Activated CD4-positive, alpha-beta T cell treated with anti-CD3 and anti-CD28 coated beads for 36 hours (primary cell): ENCODE results near the gene SLC66A2. TPM values are rescaled to one million over a fixed set of nuclear protein-coding genes. Genes with fewer than 3 reads are reported as not detected.

Experiments used
- ATAC-seq: fragments of 200-7000 bp; cut with Tn5 transposase; one replicate; pipeline ENCODE4 v1.10.0; 2021; ENCODE audit warnings: mild to moderate bottlenecking, moderate library complexity
- CTCF ChIA-PET: fragments of 350-600 bp; sonication (Branson Sonifier 250); formaldehyde crosslinking; loops from one replicate; lab custom pipeline; 2021; ENCODE audit warnings: antibody characterized with exemption; lab: Charles Lee
- POLR2A ChIA-PET: fragments of 350-600 bp; sonication (Branson Sonifier 250); formaldehyde crosslinking; loops from one replicate; lab custom pipeline; 2021; ENCODE audit warnings: antibody characterized with exemption, inconsistent platforms; lab: Charles Lee
- DNase-seq: peaks from one replicate; pipeline ENCODE4 v3.0.0-alpha.2; 2020
- H3K27ac Mint-ChIP-seq: one replicate; pipeline ENCODE4 v1.8.0; 2021; ENCODE audit warnings: mixed read lengths
- H3K27me3 Mint-ChIP-seq: one replicate; pipeline ENCODE4 v1.8.0; 2021; ENCODE audit warnings: mixed read lengths
- H3K36me3 Mint-ChIP-seq: one replicate; pipeline ENCODE4 v1.8.0; 2021; ENCODE audit warnings: low read depth, mixed read lengths
- H3K4me1 Mint-ChIP-seq: one replicate; pipeline ENCODE4 v1.8.0; 2021; ENCODE audit warnings: mixed read lengths
- H3K4me3 Mint-ChIP-seq: one replicate; pipeline ENCODE4 v1.8.0; 2021; ENCODE audit warnings: mild to moderate bottlenecking, moderate library complexity, mixed read lengths
- H3K9me3 Mint-ChIP-seq: one replicate; pipeline ENCODE4 v1.8.0; 2021; ENCODE audit warnings: low read depth, mixed read lengths
- intact Hi-C, 2 experiments: fragments of 100-400 bp; cut with DNase I in 1 of 2; cut with micrococcal nuclease in 1 of 2; formaldehyde crosslinking; loops; one replicate each; pipeline versions ENCODE4 v1.14.2 to v1.15.1; 2022 to 2024; cut with DNase I, micrococcal nuclease
- total RNA-seq, 2 experiments: library from RNA; stranded (reverse); gene quantifications; one replicate each; pipeline ENCODE4 v1.2.3, GENCODE V29; 2021

SLC66A2 gene
- total RNA-seq, 2 experiments from 2014 or later = 23.4 to 28.5 TPM

DNA sequence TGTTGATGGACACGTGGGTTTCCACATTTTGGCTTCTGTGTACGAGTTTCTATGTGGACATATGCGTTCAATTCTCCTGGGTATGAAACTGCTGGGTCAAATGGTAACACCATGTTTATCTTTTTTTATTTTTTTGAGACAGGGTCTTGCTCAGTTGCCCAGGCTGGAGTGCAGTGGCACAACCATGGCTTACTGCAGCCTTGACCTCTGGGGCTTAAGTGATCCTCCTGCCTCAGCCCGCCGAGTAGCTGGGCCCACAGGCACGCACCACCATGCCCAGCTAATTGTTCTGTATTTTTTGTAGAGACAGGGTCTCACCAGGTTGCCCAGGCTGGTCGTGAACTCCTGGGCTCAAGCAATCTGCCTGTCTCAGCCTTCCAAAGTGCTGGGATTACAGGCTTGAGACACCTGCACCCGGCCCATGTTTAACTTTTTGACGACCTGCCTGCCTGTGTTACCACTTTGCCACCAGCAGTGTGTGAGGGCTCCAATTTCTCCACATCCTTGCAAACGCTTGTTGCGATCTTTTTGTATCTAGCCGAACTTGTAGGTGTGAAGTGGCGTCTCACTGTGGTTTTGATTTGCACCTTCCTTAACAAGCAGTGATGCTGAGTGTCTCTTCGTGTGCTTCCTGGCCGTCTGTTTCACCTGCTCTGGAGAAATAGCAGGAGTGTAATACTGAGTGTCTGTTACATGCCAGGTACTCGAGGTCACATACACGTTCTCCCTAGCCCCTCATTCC lies 19.9 kb upstream of the SLC66A2 start:
- peaks cover 3% of the 10 kb centered on the region for H3K4me1 Mint-ChIP-seq
- no peaks in the 10 kb centered on the region for H3K27me3 Mint-ChIP-seq
- H3K4me3 Mint-ChIP-seq = no peak overlapping the region
- intact Hi-C loops = no loop called here
- H3K9me3 Mint-ChIP-seq = no peaks in the 10 kb centered on the region
- ChIA-PET POLR2A (interaction anchor here (0.6 kb wide), 1 partner anchor 13 kb away, joined by 3 read pairs; no protein-coding TSS in a partner anchor), CTCF (no interaction called here)
- peaks cover 55% of the 10 kb centered on the region for H3K36me3 Mint-ChIP-seq
- no peak overlapping the region for H3K27ac Mint-ChIP-seq
- ATAC-seq = no peak
- DNase-seq = no peak

DNA sequence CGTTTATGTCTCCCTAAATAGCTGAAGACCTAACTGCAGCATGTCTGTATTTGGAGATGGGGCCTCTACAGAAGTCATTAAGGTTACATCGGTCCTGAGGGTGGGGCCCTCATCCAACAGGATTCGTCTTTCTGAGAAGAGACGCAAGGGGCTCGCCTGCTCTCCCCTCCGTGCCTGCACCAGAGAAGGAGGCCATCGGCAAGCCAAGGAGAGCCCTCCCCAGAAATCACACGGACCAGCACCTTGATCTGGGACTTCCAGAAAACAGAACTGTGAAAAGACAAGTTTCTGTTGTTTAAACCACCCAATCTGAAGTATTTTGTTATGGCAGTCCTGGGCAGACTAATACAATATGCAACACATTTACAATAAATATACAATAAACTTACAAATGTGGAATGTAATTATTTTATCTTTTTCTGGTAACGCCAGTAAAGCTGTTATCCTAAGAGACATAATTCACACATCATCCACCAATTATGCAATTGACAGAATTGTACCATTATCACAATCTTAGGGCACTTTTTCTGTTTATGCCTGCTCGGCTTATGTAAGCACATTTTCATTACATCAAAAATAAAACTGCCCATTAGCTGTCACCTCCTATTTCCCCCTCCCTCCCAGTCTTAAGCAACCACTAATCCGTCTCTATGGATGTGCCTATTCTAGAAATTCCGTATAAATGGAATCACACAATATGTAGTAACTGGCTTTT lies 19.1 kb upstream of the SLC66A2 start:
- no peak for ATAC-seq
- H3K9me3 Mint-ChIP-seq = no peaks in the 10 kb centered on the region
- no peak for DNase-seq
- H3K4me3 Mint-ChIP-seq = no peak overlapping the region
- H3K36me3 Mint-ChIP-seq = peaks cover 52% of the 10 kb centered on the region
- intact Hi-C loops = no loop called here
- H3K27me3 Mint-ChIP-seq = no peaks in the 10 kb centered on the region
- H3K4me1 Mint-ChIP-seq = peaks cover 4% of the 10 kb centered on the region
- ChIA-PET CTCF (no interaction called here), POLR2A (interaction anchor here (0.6 kb wide), 1 partner anchor 14 kb away, joined by 3 read pairs; no protein-coding TSS in a partner anchor)
- H3K27ac Mint-ChIP-seq = no peak overlapping the region

DNA sequence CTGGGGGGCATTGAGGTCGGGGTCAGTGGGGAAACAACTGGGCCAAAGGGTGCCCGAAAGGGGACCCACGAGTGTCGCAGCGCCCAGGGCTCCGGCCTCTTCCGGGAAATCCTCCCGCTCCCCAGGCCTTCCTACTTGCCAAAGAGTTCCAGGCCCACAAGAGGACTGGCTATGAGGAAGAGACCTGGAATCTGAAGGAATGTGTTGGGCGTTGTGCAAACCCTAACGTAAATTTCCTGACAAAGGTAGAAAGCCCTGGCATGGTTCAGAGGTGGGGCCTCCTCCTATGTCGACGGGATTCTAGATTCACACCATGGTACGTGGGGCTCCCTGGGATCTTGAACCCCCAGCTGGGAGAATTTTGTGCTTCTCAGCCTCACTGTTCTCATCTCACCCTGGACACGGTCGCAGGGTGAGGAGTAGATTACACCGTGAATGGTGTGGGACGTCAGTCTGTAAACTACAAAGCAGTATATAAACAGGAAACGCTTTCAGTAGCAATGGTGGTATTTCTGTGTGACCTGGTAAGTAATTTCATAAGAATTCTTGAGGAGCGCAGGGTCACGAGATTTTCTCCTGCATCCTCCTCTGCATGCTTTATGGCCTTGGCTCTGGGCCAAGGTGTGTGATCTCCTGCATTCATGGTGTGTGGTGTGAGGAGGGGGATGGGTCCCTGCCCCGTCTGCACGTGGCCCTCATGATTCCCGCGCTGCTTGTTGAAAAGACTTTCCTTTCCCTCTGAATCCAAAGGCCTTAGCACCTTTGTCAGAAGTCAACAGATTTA lies 13.9 kb upstream of the SLC66A2 start:
- intact Hi-C loops = loop anchor here in 1 of 2 experiments (2.0 to 10.0 kb wide), 2 partner anchors 287 to 571 kb away; partner anchors contain the start of genes CTDP1 and NFATC1
- Mint-ChIP-seq H3K27me3 (peaks cover 2% of the 10 kb centered on the region), H3K27ac (peak overlapping the region; percentile 80), H3K36me3 (peaks cover 13% of the 10 kb centered on the region), H3K4me3 (peak overlapping the region; percentile 71), H3K4me1 (peaks cover 33% of the 10 kb centered on the region), H3K9me3 (no peaks in the 10 kb centered on the region)
- POLR2A ChIA-PET = interaction anchor here (0.6 kb wide), 1 partner anchor 1426 kb away, joined by 3 read pairs; no protein-coding TSS in a partner anchor
- CTCF ChIA-PET = interaction anchor here (0.6 to 0.7 kb wide), 3 partner anchors 71 to 351 kb away, joined by 3 to 5 read pairs (median 3); no protein-coding TSS in a partner anchor
- ATAC-seq = peak; percentile 19
- DNase-seq = peak; percentile 59

DNA sequence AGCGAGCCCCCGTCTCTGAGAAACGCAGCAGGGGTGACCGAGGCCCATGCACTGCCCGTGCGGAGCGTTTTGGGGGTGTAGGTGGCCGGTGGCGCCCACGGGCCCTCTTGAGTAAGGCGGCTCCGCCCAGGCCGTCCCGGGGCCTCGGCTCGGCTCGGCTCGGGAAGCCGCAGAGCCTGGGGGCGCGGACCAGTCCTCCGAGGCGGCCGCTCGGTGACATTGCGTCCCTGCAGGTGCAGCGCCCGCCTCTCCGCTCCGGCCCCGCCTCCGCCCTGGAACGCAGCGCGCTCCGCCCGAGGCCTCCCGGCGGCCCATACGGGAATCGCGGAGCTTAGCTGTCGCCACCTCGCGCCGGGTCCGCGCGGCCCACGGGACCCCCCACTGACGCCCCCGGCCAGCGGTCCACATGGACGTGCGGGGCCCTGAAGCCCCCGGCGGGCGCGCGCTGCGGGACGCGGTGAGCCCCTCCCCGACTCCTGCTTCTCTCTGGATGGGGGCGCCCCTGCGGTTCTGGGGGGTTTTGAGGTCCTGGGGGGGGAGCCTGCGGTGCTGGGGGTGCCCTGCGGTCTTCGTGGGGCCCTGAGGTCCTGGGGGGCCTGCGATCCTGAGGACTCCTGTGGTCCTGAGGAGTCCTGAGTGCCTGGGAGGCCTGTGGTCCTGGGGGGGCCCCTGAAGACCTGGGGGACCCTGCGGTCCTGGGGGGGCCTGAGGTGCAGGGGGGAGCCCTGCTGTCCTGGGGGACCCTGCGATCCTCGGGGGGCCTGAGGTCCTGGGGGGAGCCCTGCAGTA lies 13.1 kb upstream of the SLC66A2 start, which contains the start of gene HSBP1L1:
Gene HSBP1L1 (plus strand): TSS at position 314 of the 789 bp plus-strand sequence. CDS start 93 bp downstream, at position 407.
- intact Hi-C loops = loop anchor here (1.0 to 10.0 kb wide), 8 partner anchors 13 to 570 kb away; partner anchors contain the start of genes CTDP1 (in 2 of the 2), KCNG2 (in 1 of the 2), NFATC1 (in 1 of the 2) and SLC66A2 (in 1 of the 2)
- Mint-ChIP-seq H3K9me3 (no peaks in the 10 kb centered on the region), H3K27me3 (peaks cover 2% of the 10 kb centered on the region), H3K27ac (peak within 1 kb of the TSS; percentile 80), H3K36me3 (peaks cover 10% of the 10 kb centered on the region), H3K4me3 (peak within 1 kb of the TSS; percentile 71), H3K4me1 (peaks cover 41% of the 10 kb centered on the region)
- DNase-seq (peak; percentile 83), ATAC-seq (peak; percentile 79)
- CTCF ChIA-PET = interaction anchor here (0.6 to 1.4 kb wide), 3 partner anchors 20 to 350 kb away, joined by 3 to 5 read pairs (median 4); no protein-coding TSS in a partner anchor
- POLR2A ChIA-PET = interaction anchor here (0.6 kb wide), 1 partner anchor 1425 kb away, joined by 3 read pairs; no protein-coding TSS in a partner anchor

DNA sequence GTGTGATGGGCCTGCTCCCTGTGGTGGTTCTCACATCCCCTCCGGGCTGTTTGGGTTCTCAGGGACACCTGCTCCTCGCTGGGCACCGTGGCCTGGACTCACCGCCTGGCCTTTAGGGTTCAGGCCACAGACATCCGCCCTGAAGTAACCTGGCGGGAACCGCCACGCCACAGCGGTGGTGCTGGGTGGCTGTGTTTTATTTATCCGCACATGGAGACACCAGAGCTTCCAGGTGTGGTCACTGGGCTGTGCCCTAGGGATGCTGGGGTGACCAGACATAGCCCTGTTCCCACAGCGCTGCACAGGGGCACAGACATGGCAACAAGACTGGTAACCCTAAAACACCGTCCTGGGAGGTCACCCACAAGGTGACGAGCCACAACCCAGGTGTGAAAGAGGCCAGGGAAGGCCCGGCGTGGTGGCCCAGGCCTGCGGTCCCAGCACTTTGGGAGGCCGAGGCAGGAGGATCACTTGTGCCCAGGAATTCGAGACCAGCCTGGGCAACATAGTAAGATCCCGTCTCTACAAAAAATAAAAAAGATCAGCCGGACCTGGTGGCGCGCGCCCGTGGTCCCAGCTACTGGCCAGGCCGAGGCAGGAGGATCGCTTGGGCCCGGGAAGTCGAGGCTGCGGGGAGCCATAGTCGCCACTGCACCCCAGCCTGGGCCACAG lies 12.3 kb upstream of the SLC66A2 start:
- H3K36me3 Mint-ChIP-seq = peaks cover 9% of the 10 kb centered on the region
- ChIA-PET CTCF (interaction anchor here (0.6 to 1.4 kb wide), 4 partner anchors 21 to 80 kb away, joined by 3 to 4 read pairs (median 4); partner anchors contain the start of gene RBFA), POLR2A (interaction anchor here (0.7 kb wide), 1 partner anchor 12 kb away, joined by 3 read pairs; the partner anchor contains the start of gene SLC66A2)
- no peak for DNase-seq
- no peaks in the 10 kb centered on the region for H3K9me3 Mint-ChIP-seq
- peaks cover 2% of the 10 kb centered on the region for H3K27me3 Mint-ChIP-seq
- peak overlapping the region; percentile 71 for H3K4me3 Mint-ChIP-seq
- intact Hi-C loops = loop anchor here (1.0 to 10.0 kb wide), 9 partner anchors 12 to 569 kb away; partner anchors contain the start of genes CTDP1 (in 2 of the 2), KCNG2 (in 1 of the 2), NFATC1 (in 1 of the 2) and SLC66A2 (in 1 of the 2)
- no peak for ATAC-seq
- H3K27ac Mint-ChIP-seq = peak overlapping the region; percentile 25
- peaks cover 41% of the 10 kb centered on the region for H3K4me1 Mint-ChIP-seq

DNA sequence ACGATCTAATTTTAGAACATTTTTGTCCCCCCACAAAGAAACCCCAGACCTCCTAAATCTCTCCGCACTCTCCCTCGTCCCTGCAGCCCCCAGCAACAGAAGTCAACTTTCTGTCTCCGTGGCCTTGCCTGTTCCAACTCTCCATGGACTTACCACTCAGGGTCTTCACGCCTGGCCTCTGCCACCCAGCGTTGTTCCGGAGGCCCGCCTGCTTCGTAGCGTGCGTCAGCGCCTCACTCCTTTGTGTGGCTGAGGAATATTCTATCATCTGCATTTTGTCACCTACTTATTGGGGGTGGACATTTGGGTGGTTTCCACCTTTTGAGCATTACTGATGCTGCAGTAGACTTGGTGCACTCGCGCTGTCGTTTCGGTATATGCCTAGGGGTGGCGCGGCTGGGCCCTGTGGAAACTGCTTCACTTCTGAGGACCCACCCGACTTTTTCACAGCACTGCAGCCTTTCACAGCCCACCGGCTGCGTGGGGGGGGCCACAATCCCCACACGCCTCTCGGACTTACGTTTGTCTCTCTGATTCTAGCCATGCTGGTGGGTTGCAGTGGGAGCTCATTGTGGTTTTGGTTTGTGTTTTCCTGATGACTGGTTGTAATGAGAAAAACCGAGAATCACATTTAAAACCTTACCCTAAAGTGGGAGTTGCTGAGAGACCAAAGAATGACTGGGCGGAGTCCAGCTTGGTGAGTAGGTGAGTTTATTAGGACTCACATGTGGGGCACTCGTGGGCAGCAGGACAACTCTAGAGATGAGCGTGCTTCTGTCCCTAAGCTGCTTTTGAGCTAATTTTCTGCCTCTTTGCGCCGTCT lies 11.6 kb upstream of the SLC66A2 start:
- POLR2A ChIA-PET = interaction anchor here (0.7 kb wide), 1 partner anchor 12 kb away, joined by 3 read pairs; the partner anchor contains the start of gene SLC66A2
- Mint-ChIP-seq H3K27ac (peak overlapping the region; percentile 73), H3K4me3 (peak overlapping the region; percentile 30), H3K9me3 (no peaks in the 10 kb centered on the region), H3K27me3 (peaks cover 2% of the 10 kb centered on the region), H3K36me3 (peaks cover 9% of the 10 kb centered on the region), H3K4me1 (peaks cover 41% of the 10 kb centered on the region)
- peak; percentile 70 for DNase-seq
- CTCF ChIA-PET = interaction anchor here (0.6 to 1.4 kb wide), 4 partner anchors 22 to 224 kb away, joined by 3 to 4 read pairs (median 4); partner anchors contain the start of gene RBFA
- ATAC-seq = peak; percentile 68
- intact Hi-C loops = loop anchor here (2.0 to 10.0 kb wide), 4 partner anchors 166 to 568 kb away; partner anchors contain the start of genes KCNG2 (in 1 of the 2) and NFATC1 (in 1 of the 2)

DNA sequence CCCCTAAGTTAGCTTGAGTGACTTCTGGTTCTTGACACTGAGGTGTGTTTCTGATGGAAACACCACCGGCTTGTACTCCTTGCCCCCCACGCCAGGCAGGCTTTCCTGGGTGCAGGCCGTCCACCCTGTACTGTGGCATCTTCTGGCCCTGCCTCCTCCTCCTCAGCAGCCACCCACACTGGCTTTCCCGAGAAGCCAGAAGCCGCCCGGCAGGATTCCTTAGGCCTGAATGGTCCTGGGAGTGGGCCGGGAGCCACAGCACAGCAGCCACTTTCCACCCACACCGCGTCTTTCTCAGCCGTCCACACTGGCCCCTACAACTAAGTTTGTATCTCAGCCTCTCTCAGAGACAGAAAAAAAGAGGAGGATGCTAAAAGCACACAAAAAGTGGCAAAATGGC lies 10.9 kb upstream of the SLC66A2 start:
- Mint-ChIP-seq H3K36me3 (peaks cover 9% of the 10 kb centered on the region), H3K27me3 (peaks cover 2% of the 10 kb centered on the region), H3K4me1 (peaks cover 41% of the 10 kb centered on the region), H3K9me3 (no peaks in the 10 kb centered on the region), H3K4me3 (no peak overlapping the region), H3K27ac (no peak overlapping the region)
- intact Hi-C loops = loop anchor here (2.0 to 10.0 kb wide), 4 partner anchors 165 to 568 kb away; partner anchors contain the start of genes KCNG2 (in 1 of the 2) and NFATC1 (in 1 of the 2)
- no peak for DNase-seq
- ChIA-PET CTCF (interaction anchor here (0.6 to 1.1 kb wide), 3 partner anchors 10 to 223 kb away, joined by 3 read pairs; no protein-coding TSS in a partner anchor), POLR2A (no interaction called here)
- ATAC-seq = no peak

DNA sequence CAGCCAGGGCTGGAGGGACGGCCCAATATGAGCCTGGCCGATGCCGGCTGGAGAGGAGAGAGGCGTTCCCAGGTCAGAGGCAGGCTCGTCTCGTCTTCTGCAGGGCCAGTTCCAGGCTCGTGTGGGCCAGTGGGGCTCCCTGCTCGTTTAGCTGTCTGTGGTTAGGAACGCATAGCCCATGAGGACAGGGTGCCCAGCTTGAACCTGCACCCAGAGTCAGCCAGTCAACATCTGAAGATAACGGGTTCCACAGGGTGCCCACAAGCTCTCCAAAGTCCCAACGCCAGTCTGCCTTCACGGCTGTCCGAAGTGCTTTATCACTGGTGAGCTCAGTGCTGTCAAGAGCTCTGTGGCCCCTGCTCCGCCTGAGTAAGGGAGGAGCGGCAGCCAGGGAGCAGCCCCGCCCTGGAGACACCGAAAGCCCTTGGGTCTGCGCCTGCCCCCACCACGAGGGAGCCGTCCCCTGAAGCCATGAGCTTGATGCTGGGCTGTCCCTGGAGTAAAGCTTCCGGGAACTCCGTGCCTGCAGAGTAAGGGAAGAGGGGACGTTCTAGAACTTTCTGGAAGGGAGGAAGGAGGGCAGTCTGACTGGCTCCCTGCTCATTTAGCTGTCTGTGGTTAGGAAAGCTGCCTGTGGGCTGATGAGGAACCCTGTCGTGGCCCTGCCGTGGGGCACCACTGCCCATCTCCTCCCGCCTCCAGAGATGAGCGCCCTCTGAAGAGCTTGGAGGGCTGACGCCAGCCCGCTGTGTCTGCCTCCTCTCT lies 10.3 kb upstream of the SLC66A2 start:
- H3K9me3 Mint-ChIP-seq = no peaks in the 10 kb centered on the region

More for the DNA sequence above, 10.3 kb upstream of the SLC66A2 start:
- no peak overlapping the region for H3K4me3 Mint-ChIP-seq
- no peak for DNase-seq
- H3K4me1 Mint-ChIP-seq = peaks cover 41% of the 10 kb centered on the region
- no peak overlapping the region for H3K27ac Mint-ChIP-seq
- ATAC-seq = no peak
- H3K27me3 Mint-ChIP-seq = peaks cover 2% of the 10 kb centered on the region
- H3K36me3 Mint-ChIP-seq = peaks cover 6% of the 10 kb centered on the region
- POLR2A ChIA-PET = interaction anchor here (0.6 kb wide), 1 partner anchor 26 kb away, joined by 3 read pairs; no protein-coding TSS in a partner anchor
- intact Hi-C loops = loop anchor here (2.0 to 10.0 kb wide), 4 partner anchors 164 to 567 kb away; partner anchors contain the start of genes KCNG2 (in 1 of the 2) and NFATC1 (in 1 of the 2)
- CTCF ChIA-PET = interaction anchor here (0.9 to 1.1 kb wide), 2 partner anchors 9 to 32 kb away, joined by 3 read pairs; no protein-coding TSS in a partner anchor
